Nephron (organoid): ENCODE measurements around the gene DPH2.

Experiments
- H3K27ac Mint-ChIP-seq, 3 experiments: 2 replicates each; pipeline ENCODE4 v1.8.0; 2020; ENCODE audit warnings: mixed read lengths in 3 of 3, mild to moderate bottlenecking in 2 of 3, moderate library complexity in 1 of 3
- H3K27me3 Mint-ChIP-seq: 2 replicates; pipeline ENCODE4 v1.8.0; 2021; ENCODE audit warnings: low read depth, mild to moderate bottlenecking, moderate library complexity, mixed read lengths
- H3K36me3 Mint-ChIP-seq: 2 replicates; pipeline ENCODE4 v1.8.0; 2020; ENCODE audit warnings: low read depth, mixed read lengths
- H3K4me1 Mint-ChIP-seq: 2 replicates; pipeline ENCODE4 v1.8.0; 2020; ENCODE audit warnings: mixed read lengths
- H3K4me3 Mint-ChIP-seq, 3 experiments: 2 replicates each; pipeline ENCODE4 v1.8.0; 2020; ENCODE audit warnings: mild to moderate bottlenecking in 3 of 3, mixed read lengths in 3 of 3, moderate library complexity in 2 of 3
- H3K9me3 Mint-ChIP-seq: 2 replicates; pipeline ENCODE4 v1.8.0; 2020; ENCODE audit warnings: mixed read lengths
- CTCF ChIP-seq, 3 experiments: fragments of 200-600 bp; sonication (generic); IDR thresholded peaks; one replicate each; pipeline ENCODE4 v1.5.0; 2021; ENCODE audit warnings: antibody characterized with exemption in 3 of 3; ENCODE audit not compliant: unreplicated experiment in 3 of 3

DPH2 gene

GRCh38 chr1:44021156-44021555 lies 51.3 kb downstream of the DPH2 start:
- Mint-ChIP-seq H3K27ac (no peak overlapping the region), H3K9me3 (no peaks in the 10 kb centered on the region), H3K4me3 (no peak overlapping the region), H3K36me3 (peaks cover 9% of the 10 kb centered on the region), H3K27me3 (no peaks in the 10 kb centered on the region), H3K4me1 (no peaks in the 10 kb centered on the region)
- no peak for TF ChIP-seq CTCF (IDR thresholded peaks at IDR 0.05; ENCODE audit: unreplicated experiment in 3 of 3)

GRCh38 chr1:44021581-44022321 lies 51.9 kb downstream of the DPH2 start:
- Mint-ChIP-seq H3K4me1 (no peaks in the 10 kb centered on the region), H3K4me3 (no peak overlapping the region), H3K36me3 (peaks cover 9% of the 10 kb centered on the region), H3K27ac (no peak overlapping the region), H3K27me3 (no peaks in the 10 kb centered on the region), H3K9me3 (no peaks in the 10 kb centered on the region)
- TF ChIP-seq CTCF (IDR thresholded peaks at IDR 0.05; ENCODE audit: unreplicated experiment in 3 of 3), result no peak
